Neural cell (in vitro differentiated cells): ENCODE data around the gene TBC1D9B. TPM values are rescaled to one million over a fixed set of nuclear protein-coding genes. Genes with fewer than 3 reads are reported as not detected.

ENCODE experiments used
- H2AFZ ChIP-seq: fragments of 200-600, 300-800 bp; sonication (generic), shearing (Covaris generic); 2 replicates; pipeline ENCODE4 v1.6.0; 2014; ENCODE audit warnings: low read depth, mild to moderate bottlenecking, antibody characterized with exemption, low read length, moderate library complexity
- H3F3A ChIP-seq: fragments of 200-600 bp; shearing (Covaris generic); 2 replicates; pipeline ENCODE4 v1.6.1; 2016; ENCODE audit warnings: mild to moderate bottlenecking, moderate library complexity, mixed read lengths, antibody characterized with exemption, low read length; ENCODE audit not compliant: insufficient read depth, poor library complexity, severe bottlenecking
- H3K27ac ChIP-seq: fragments of 200-600, 300-800 bp; sonication (generic), shearing (Covaris generic); 2 replicates; pipeline ENCODE4 v1.5.1; 2014; ENCODE audit warnings: mild to moderate bottlenecking, low read length, moderate library complexity
- H3K27me3 ChIP-seq: fragments of 300-800, 200-600 bp; sonication (generic), shearing (Covaris generic); 2 replicates; pipeline ENCODE4 v1.6.0; 2014; ENCODE audit warnings: mild to moderate bottlenecking, low read depth, low read length, moderate library complexity; ENCODE audit not compliant: insufficient read depth
- H3K36me3 ChIP-seq: fragments of 300-800, 200-600 bp; sonication (generic), shearing (Covaris generic); 2 replicates; pipeline ENCODE4 v1.5.1; 2014; ENCODE audit warnings: mild to moderate bottlenecking, antibody characterized with exemption, low read length, moderate library complexity; ENCODE audit not compliant: insufficient read depth
- H3K4me2 ChIP-seq: fragments of 300-800, 200-600 bp; sonication (generic), shearing (Covaris generic); 2 replicates; pipeline ENCODE4 v1.6.0; 2014; ENCODE audit warnings: mild to moderate bottlenecking, low read length
- H3K4me3 ChIP-seq: fragments of 300-800, 200-600 bp; sonication (generic), shearing (Covaris generic); 2 replicates; pipeline ENCODE4 v1.5.1; 2014; ENCODE audit warnings: mild to moderate bottlenecking, low read length, moderate library complexity
- H3K79me2 ChIP-seq: fragments of 200-600 bp; shearing (Covaris generic); replicated peaks from 2 replicates; pipeline ENCODE4 v1.6.0; 2014; ENCODE audit warnings: mild to moderate bottlenecking, low read length, moderate library complexity; ENCODE audit not compliant: insufficient read depth
- H3K9ac ChIP-seq: fragments of 300-800, 200-600 bp; sonication (generic), shearing (Covaris generic); 2 replicates; pipeline ENCODE4 v1.6.1; 2016; ENCODE audit warnings: mild to moderate bottlenecking, low read length, mixed read lengths
- H3K9me2 ChIP-seq: fragments of 200-600 bp; shearing (Covaris generic); 2 replicates; pipeline ENCODE4 v1.6.1; 2016; ENCODE audit warnings: mild to moderate bottlenecking, low read length, mixed read lengths; ENCODE audit not compliant: insufficient read depth
- H3K9me3 ChIP-seq: fragments of 200-600, 300-800 bp; sonication (generic), shearing (Covaris generic); 2 replicates; pipeline ENCODE4 v1.6.1; 2016; ENCODE audit warnings: mild to moderate bottlenecking, mixed run types, low read length, moderate library complexity, mixed read lengths
- H4K20me1 ChIP-seq: fragments of 200-600 bp; shearing (Covaris generic); 2 replicates; pipeline ENCODE4 v1.6.1; 2016; ENCODE audit warnings: mild to moderate bottlenecking, mixed run types; ENCODE audit not compliant: insufficient read depth
- CTCF ChIP-seq: fragments of 450-650 bp; IDR thresholded peaks from 2 replicates; pipeline ENCODE4 v1.5.1; 2014; ENCODE audit warnings: antibody characterized with exemption, mild to moderate bottlenecking, moderate library complexity; ENCODE audit not compliant: poor library complexity, severe bottlenecking
- EP300 ChIP-seq: fragments of 450-650 bp; conservative IDR thresholded peaks from 2 replicates; pipeline ENCODE4 v1.6.1; 2014; ENCODE audit warnings: antibody characterized with exemption, mild to moderate bottlenecking, moderate library complexity; ENCODE audit not compliant: poor library complexity, severe bottlenecking
- EZH2 ChIP-seq: fragments of 200-600, 300-800 bp; shearing (Covaris generic), sonication (generic); IDR thresholded peaks from 2 replicates; pipeline ENCODE4 v1.6.1; 2014; ENCODE audit warnings: antibody characterized with exemption, low read length, borderline replicate concordance, mild to moderate bottlenecking; ENCODE audit not compliant: insufficient read depth, poor library complexity, severe bottlenecking
- MXI1 ChIP-seq: fragments of 450-650 bp; conservative IDR thresholded peaks from 2 replicates; pipeline ENCODE4 v1.6.1; 2014; ENCODE audit warnings: antibody characterized with exemption, mild to moderate bottlenecking; ENCODE audit not compliant: poor library complexity, severe bottlenecking
- POLR2AphosphoS5 ChIP-seq: IDR thresholded peaks from 2 replicates; pipeline ENCODE4 v1.6.1; 2012
- RAD21 ChIP-seq: fragments of 450-650 bp; conservative IDR thresholded peaks from 2 replicates; pipeline ENCODE4 v1.6.1; 2014; ENCODE audit warnings: antibody characterized with exemption, mild to moderate bottlenecking, moderate library complexity
- REST ChIP-seq: IDR thresholded peaks from 2 replicates; pipeline ENCODE4 v1.6.1; 2012; ENCODE audit warnings: borderline replicate concordance
- SMC3 ChIP-seq: fragments of 450-650 bp; conservative IDR thresholded peaks from 2 replicates; pipeline ENCODE4 v1.6.1; 2014; ENCODE audit warnings: antibody characterized with exemption, mild to moderate bottlenecking, moderate library complexity; ENCODE audit not compliant: poor library complexity
- TAF1 ChIP-seq: IDR thresholded peaks from 2 replicates; pipeline ENCODE4 v1.6.1; 2012; ENCODE audit warnings: low read depth
- polyA plus RNA-seq: library from polyadenylated mRNA; depleted of rRNA; stranded (reverse); fragments of >200 nt; gene quantifications from 2 replicates; pipeline ENCODE4 v1.2.3, GENCODE V29; 2014

The TBC1D9B gene
- polyA plus RNA-seq, 1 donor from 2014 or later: 50.7 TPM

GRCh38 chr5:179878222-179879002 lies 29.3 kb downstream of the TBC1D9B start:
- H3F3A ChIP-seq: no peaks in the 10 kb centered on the region
- H3K79me2 ChIP-seq: no peaks in the 10 kb centered on the region
- no peak overlapping the region for H3K4me2 ChIP-seq
- no peaks in the 10 kb centered on the region for H4K20me1 ChIP-seq
- H3K4me3 ChIP-seq: no peak overlapping the region
- H3K9ac ChIP-seq: no peak overlapping the region
- no peaks in the 10 kb centered on the region for H3K9me2 ChIP-seq
- H3K27ac ChIP-seq: no peak overlapping the region
- no peaks in the 10 kb centered on the region for H3K27me3 ChIP-seq
- H3K36me3 ChIP-seq: peaks cover under 1% of the 10 kb centered on the region
- no peaks in the 10 kb centered on the region for H3K9me3 ChIP-seq
- H2AFZ ChIP-seq: no peak overlapping the region
- TF ChIP-seq POLR2AphosphoS5 (no peak), EP300 (no peak), REST (no peak), CTCF (no peak), TAF1 (no peak), RAD21 (no peak), SMC3 (no peak), EZH2 (no peak), MXI1 (no peak)

GRCh38 chr5:179876610-179876952 lies 31.1 kb downstream of the TBC1D9B start:
- Histone ChIP-seq H3K79me2 (no peaks in the 10 kb centered on the region), H3K9ac (no peak overlapping the region), H3F3A (no peaks in the 10 kb centered on the region), H3K27ac (no peak overlapping the region), H3K9me2 (no peaks in the 10 kb centered on the region), H3K36me3 (no peaks in the 10 kb centered on the region), H3K9me3 (no peaks in the 10 kb centered on the region), H4K20me1 (no peaks in the 10 kb centered on the region), H3K4me2 (no peak overlapping the region), H3K4me3 (no peak overlapping the region), H3K27me3 (no peaks in the 10 kb centered on the region), H2AFZ (no peak overlapping the region)
- TF ChIP-seq RAD21: no peak
- TF ChIP-seq EZH2: no peak
- TF ChIP-seq SMC3: no peak
- TF ChIP-seq EP300: no peak
- TF ChIP-seq REST: no peak
- TF ChIP-seq CTCF: no peak
- no peak for TF ChIP-seq TAF1
- no peak for TF ChIP-seq POLR2AphosphoS5
- no peak for TF ChIP-seq MXI1
